ENCODE data around the gene KHNYN. TPM values are rescaled to one million over a fixed set of nuclear protein-coding genes. Genes with fewer than 3 reads are reported as not detected.
A peak's percentile ranks its signal among the peaks of the same experiment; 100 is the strongest.
"Not testable (repeated sequence)": the region's sequence is repeated elsewhere in the genome, so short reads cannot be mapped to it uniquely, and the experiment has no call there.

The KHNYN gene
- total RNA-seq, 8 experiments from 2014 or later = 8.5 to 59.9 (median 17.4) TPM

DNA sequence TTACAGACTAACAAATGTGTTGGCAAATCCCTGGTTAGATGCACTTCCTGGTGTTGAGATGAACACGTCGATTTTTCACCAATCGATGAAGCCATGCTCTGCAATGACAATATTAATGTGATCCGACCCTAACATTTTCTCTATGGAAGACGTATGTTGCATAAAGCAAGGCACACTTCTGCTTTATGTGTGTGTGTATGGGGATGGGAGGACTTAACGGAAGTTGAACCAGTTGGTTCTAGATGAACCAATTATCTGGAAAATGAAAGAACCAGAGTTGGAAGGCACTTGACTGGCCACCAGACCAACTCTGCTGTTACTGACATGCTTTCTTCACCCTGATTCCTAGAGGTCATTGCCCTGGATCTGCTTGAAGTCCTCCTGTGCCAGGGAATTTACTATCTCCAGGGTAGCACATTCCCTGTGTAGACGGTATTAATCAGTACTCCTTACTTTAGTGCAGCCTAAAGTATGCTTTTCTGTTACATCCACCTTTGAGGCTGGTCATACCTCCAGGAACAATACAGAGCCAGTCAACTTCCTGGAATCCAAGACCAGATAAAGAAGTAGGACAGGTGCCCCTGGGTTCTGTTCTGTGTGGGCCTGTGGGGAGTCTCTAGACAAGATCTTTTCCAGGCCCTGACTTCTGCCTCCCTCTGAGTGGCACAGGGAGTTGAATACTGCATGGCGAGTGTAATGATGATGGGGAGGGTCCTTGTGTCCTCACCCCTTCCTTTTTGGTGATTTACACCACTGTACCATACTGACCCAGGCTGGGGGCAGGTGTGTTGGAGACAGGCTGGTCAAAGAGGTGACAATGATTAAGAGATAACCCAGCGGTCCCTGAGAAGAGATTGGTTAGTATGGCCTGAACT lies 8.7 kb downstream of the KHNYN start:
- no peak for ATAC-seq (replicated peaks in 6 of 8)
- H3K27ac ChIP-seq = no peak overlapping the region
- in situ Hi-C loops (cut with MboI; ENCODE audit: low pct_unique_long_range_greater_than_20kb in 2 of 9, low sequenced_read_pairs in 9 of 9, unreplicated experiment in 9 of 9) = loop anchor here in 8 of 9 experiments (10.0 to 25.0 kb wide), 3 partner anchors 101 to 194 kb away; partner anchors contain the start of genes ADCY4 (in 8 of the 8), RIPK3 (in 8 of the 8) and TINF2 (in 1 of the 8)
- WGBS, 10 experiments = 0 to 90% (median 66%) methylated on average over 1 to 7 of the region's 9 CpGs; no CpG with 5 or more reads in 2 of the 10 experiments
- H3K4me3 ChIP-seq = no peak overlapping the region
- peaks cover 6 to 14% of the 10 kb centered on the region in 2 donors for H3K4me1 ChIP-seq (replicated peaks in 1 of 2)

DNA sequence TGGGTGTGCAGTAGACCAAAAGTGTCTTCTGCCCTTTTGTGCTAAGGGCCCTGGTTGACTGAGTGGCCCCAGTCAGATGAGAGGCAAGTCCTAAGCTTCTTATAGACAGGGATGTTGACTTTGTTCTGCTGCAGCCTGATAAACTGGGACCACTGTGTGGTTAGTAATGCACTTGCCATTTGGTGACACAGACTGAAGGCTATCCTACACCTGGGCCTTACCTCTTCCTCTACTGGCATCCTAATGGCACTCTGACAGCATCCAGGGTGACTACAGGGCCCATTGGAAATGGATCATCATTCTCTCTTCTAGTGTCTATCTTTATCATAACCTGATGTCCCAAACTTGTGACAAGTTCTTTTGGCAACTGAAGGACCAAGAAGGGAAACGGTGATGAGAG lies 9.5 kb downstream of the KHNYN start:
- no peak for ATAC-seq (replicated peaks in 6 of 8)
- Histone ChIP-seq H3K4me3 (no peak overlapping the region), H3K27ac (no peak overlapping the region), H3K4me1 (replicated peaks in 1 of 2) (peaks cover 7 to 15% of the 10 kb centered on the region in 2 donors)
- 0 to 67% (median 9%) methylated on average over 1 of the region's 1 CpG; no CpG with 5 or more reads in 7 of the 10 experiments for WGBS, 10 experiments
- in situ Hi-C loops (cut with MboI; ENCODE audit: low pct_unique_long_range_greater_than_20kb in 2 of 9, low sequenced_read_pairs in 9 of 9, unreplicated experiment in 9 of 9) = loop anchor here in 8 of 9 experiments (10.0 to 25.0 kb wide), 3 partner anchors 102 to 194 kb away; partner anchors contain the start of genes ADCY4 (in 8 of the 8), RIPK3 (in 8 of the 8) and TINF2 (in 1 of the 8)

DNA sequence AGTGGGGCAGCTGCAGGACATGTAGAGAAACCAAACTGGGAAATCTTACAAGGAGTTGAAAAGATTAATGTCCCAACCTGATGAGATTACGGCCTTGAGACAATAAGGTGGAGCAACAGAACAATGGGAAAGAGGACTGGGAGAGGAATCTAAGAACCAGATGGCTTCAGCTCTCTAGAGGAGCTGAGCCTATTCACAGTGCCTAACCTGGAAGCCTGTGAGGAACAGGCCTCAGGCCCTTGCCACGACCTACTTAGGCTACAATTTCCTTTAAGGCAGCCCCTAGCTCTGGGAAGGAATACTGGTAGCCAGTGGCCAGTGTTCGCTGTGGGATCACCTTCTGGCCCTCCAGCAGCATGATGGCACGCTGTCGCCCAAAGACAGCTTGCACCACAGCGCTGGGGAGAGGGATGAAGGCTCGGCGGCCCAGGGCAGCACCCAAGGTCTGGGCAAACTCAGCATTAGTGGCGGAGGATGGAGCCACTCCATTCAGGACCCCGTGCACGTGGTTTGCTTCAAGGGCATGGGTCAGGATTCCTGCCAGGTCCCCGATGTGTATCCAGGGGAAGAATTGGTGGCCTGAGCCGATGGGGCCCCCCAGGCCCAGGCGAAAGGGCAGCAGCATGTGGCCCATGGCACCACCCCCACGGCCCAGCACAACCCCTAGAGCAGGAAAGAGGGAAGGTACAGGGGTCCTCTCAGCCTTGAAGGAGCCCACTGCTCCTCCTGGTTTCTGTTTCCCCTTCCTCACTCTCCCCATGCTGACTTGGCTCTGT lies 10.3 kb downstream of the KHNYN start:
- 40 to 94% (median 75%) methylated on average over 1 to 7 of the region's 15 CpGs; no CpG with 5 or more reads in 3 of the 10 experiments for WGBS, 10 experiments
- in situ Hi-C loops (cut with MboI; ENCODE audit: low pct_unique_long_range_greater_than_20kb in 2 of 9, low sequenced_read_pairs in 9 of 9, unreplicated experiment in 9 of 9) = loop anchor here in 8 of 9 experiments (10.0 to 25.0 kb wide), 3 partner anchors 103 to 195 kb away; partner anchors contain the start of genes ADCY4 (in 8 of the 8), RIPK3 (in 8 of the 8) and TINF2 (in 1 of the 8)
- Histone ChIP-seq H3K27ac (no peak overlapping the region), H3K4me3 (no peak overlapping the region), H3K4me1 (replicated peaks in 1 of 2) (peaks cover 7 to 15% of the 10 kb centered on the region in 2 donors)
- no peak for ATAC-seq (replicated peaks in 6 of 8)

DNA sequence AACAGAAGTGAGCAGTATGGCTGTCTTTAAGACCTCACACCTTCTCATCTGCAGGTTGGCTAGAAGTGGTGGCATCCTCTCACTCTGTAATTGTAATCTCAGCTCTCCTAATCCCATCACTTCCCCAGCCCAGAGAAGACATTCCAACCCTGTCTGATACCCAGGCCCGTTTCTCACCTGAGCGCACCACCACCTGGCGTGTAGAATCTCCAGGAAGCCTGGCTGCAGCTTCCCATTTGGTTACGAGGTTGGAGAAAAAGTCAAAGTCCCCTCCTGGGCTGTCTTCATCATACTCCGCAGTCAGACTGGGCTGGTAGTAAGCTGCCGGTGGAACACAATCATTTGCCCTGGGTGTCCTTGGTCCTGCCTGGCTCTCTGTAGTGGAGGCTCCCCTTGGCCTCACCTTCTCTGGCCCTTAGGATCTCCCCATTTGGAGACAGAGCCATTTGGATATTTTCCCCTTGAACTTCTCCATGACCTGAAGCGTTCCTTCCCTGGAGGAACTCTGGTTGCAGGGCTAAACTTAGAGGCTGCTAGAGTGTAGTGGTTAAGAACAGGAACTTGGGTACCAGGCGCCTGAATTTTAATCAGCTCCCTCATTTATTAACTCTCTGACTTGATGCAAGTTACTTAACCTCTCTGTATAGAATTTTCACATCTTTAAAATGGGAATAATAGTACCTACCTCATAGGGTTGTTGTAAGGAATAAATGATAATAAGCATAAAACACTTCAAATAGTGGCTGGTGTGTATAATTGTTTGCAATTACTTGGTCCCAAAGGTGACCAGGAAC lies 11.0 kb downstream of the KHNYN start:
- no peak overlapping the region for H3K27ac ChIP-seq
- 40 to 100% (median 84%) methylated on average over 1 to 5 of the region's 8 CpGs; no CpG with 5 or more reads in 3 of the 10 experiments for WGBS, 10 experiments
- peak overlapping the region in 2 of 5 donors; percentile 60 to 69 for H3K4me3 ChIP-seq
- H3K4me1 ChIP-seq (replicated peaks in 1 of 2) = peaks cover 7 to 15% of the 10 kb centered on the region in 2 donors
- in situ Hi-C loops (cut with MboI; ENCODE audit: low pct_unique_long_range_greater_than_20kb in 2 of 9, low sequenced_read_pairs in 9 of 9, unreplicated experiment in 9 of 9) = loop anchor here in 4 of 9 experiments (25.0 kb wide), 1 partner anchor 104 kb away; the partner anchor contains the start of genes ADCY4 (in 4 of the 4) and RIPK3 (in 4 of the 4)
- ATAC-seq (replicated peaks in 6 of 8) = no peak

DNA sequence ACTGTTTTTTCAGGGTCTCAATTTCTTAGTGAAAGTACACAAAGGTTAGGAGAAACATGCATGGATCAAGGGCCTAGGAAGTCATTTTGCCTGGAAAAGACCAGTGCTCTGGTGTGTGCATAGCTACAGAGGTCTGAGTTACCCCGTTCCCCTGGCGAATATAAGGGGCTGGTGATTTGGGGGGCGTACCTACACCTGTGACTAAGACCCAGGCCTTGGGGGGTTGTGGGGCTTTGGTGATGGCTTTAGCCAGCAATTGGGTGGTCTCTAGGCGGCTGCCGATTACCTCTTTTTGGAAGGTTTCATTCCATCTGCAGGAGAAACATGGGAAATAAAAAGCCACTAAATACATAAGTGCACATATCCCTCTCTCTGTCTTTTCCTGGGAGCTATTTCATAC lies 11.7 kb downstream of the KHNYN start:
- ATAC-seq (replicated peaks in 6 of 8) = no peak
- 0 to 100% (median 51%) methylated on average over 1 to 5 of the region's 5 CpGs; no CpG with 5 or more reads in 3 of the 10 experiments for WGBS, 10 experiments
- peaks cover 7 to 12% of the 10 kb centered on the region in 2 donors for H3K4me1 ChIP-seq (replicated peaks in 1 of 2)
- in situ Hi-C loops (cut with MboI; ENCODE audit: low pct_unique_long_range_greater_than_20kb in 2 of 9, low sequenced_read_pairs in 9 of 9, unreplicated experiment in 9 of 9) = loop anchor here in 4 of 9 experiments (25.0 kb wide), 1 partner anchor 104 kb away; the partner anchor contains the start of genes ADCY4 (in 4 of the 4) and RIPK3 (in 4 of the 4)
- H3K27ac ChIP-seq = peak overlapping the region; percentile 97 to 98
- H3K4me3 ChIP-seq = peak overlapping the region; percentile 60 to 82 (median 69)

DNA sequence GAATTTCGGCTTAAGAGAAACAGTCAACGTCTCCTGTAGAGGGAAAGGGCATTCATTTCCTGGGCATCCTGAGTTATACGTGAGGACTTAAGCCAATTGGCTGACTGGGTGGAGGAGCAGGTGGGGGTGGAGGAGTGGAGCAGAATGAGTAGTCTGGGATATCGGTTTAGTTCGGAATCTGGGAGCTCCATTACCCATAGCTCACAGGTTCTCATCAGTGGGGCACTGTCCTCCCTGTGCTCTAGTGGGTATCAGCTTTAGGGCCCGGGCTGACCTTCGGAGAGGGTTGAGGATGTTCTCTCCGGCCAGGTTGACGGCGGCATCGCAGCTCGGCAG lies 12.1 kb downstream of the KHNYN start:
- in situ Hi-C loops (cut with MboI; ENCODE audit: low pct_unique_long_range_greater_than_20kb in 2 of 9, low sequenced_read_pairs in 9 of 9, unreplicated experiment in 9 of 9) = loop anchor here in 4 of 9 experiments (25.0 kb wide), 1 partner anchor 105 kb away; the partner anchor contains the start of genes ADCY4 (in 4 of the 4) and RIPK3 (in 4 of the 4)
- Histone ChIP-seq H3K4me3 (peak overlapping the region; percentile 60 to 82 (median 69)), H3K4me1 (replicated peaks in 1 of 2) (peaks cover 7 to 11% of the 10 kb centered on the region in 2 donors), H3K27ac (peak overlapping the region; percentile 97 to 98)
- WGBS, 10 experiments = 0 to 10% (median 0%) methylated on average over 2 to 9 of the region's 12 CpGs; no CpG with 5 or more reads in 3 of the 10 experiments
- ATAC-seq (replicated peaks in 6 of 8) = peak in 6 of 8 experiments; percentile 8 to 23 (median 16)

DNA sequence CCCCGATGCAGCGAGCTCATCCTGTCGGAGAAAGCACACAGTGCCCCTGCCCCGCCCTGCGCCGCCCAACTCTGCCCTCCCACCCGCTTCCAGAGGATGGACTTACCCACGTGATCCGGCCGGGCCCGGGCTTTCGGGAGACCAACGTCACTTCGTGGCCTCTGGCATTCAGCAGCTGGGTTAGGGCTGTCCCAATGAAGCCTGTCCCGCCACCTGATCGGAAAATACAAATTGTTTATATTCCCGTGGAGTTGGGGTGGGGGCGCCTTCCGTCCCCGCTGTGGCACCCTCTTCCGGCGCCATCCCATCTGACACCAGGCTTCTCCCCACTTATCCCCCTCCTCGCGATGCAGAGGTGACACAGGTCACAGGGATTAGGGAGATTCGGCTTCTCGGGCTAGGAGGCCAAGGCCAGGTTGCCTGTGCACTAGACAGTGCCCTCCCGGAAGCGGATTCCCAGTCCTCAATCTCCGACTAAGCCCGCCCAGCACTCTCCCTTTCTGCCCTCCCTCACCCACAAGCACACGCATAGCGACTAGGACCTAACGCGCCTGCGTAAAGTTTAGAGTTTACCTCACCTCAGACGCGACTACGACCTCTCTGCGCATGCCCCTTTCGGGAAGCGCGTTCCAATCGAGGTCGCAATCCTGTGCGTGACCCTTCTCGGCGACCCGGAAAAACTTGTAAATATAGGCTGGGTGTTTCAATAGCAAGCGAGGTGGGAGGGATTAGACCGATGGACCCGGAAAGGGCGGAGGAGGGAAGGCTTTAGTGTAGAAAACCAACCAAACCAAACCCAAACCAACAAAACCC lies 12.7 kb downstream of the KHNYN start, which contains the start of gene SDR39U1:
Gene SDR39U1 (minus strand): TSS at position 537 of the 813 bp plus-strand sequence. CDS start 7 bp downstream, at position 530.
- WGBS, 10 experiments = 0 to 7% (median 0%) methylated on average over 1 to 18 of the region's 52 CpGs; no CpG with 5 or more reads in 3 of the 10 experiments
- Histone ChIP-seq H3K4me1 (replicated peaks in 1 of 2) (peaks cover 7 to 11% of the 10 kb centered on the region in 2 donors), H3K4me3 (peak within 1 kb of the TSS; percentile 60 to 82 (median 69)), H3K27ac (peak within 1 kb of the TSS; percentile 97 to 98)
- peak; percentile 77 to 93 (median 92) for ATAC-seq (replicated peaks in 6 of 8)
- in situ Hi-C loops (cut with MboI; ENCODE audit: low pct_unique_long_range_greater_than_20kb in 2 of 9, low sequenced_read_pairs in 9 of 9, unreplicated experiment in 9 of 9) = loop anchor here in 4 of 9 experiments (25.0 kb wide), 1 partner anchor 105 kb away; the partner anchor contains the start of genes ADCY4 (in 4 of the 4) and RIPK3 (in 4 of the 4)

DNA sequence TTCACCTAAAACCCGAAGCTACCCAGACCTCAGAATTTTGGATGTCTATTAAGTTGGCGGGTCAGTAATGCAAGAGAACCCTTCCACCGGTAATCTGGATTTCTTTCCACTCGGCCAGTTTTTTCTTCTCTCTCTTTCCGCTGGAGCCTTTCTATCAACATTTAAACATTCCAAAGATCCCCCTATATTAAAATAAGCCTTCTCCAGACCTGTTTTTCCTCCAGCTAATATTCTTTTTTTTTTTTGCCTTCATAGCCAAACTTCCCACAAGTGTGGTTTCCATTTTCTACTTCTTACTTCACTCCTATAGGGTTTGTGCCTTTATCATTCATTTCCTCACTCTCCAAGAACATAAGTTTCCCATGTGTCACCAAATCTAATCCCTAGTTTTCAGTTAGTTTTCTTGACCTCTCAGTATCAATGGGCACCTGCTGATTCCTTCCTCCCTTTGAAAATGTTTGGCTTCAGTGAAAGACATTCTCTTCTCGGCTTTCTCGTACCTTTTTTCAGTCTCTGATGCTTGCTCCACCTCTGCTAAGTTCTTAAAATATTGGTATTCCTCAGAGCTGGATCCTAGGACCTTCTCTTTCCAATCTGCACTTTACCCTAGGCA lies 13.4 kb downstream of the KHNYN start:
- H3K27ac ChIP-seq = peak overlapping the region; percentile 68 to 73
- ATAC-seq (replicated peaks in 6 of 8) = no peak
- in situ Hi-C loops (cut with MboI; ENCODE audit: low pct_unique_long_range_greater_than_20kb in 2 of 9, low sequenced_read_pairs in 9 of 9, unreplicated experiment in 9 of 9) = loop anchor here in 4 of 9 experiments (25.0 kb wide), 1 partner anchor 106 kb away; the partner anchor contains the start of genes ADCY4 (in 4 of the 4) and RIPK3 (in 4 of the 4)
- 0 to 45% (median 6%) methylated on average over 1 to 7 of the region's 7 CpGs for WGBS, 10 experiments
- H3K4me1 ChIP-seq (replicated peaks in 1 of 2) = peaks cover 7 to 11% of the 10 kb centered on the region in 2 donors
- H3K4me3 ChIP-seq = peak overlapping the region; percentile 60 to 82 (median 69)

DNA sequence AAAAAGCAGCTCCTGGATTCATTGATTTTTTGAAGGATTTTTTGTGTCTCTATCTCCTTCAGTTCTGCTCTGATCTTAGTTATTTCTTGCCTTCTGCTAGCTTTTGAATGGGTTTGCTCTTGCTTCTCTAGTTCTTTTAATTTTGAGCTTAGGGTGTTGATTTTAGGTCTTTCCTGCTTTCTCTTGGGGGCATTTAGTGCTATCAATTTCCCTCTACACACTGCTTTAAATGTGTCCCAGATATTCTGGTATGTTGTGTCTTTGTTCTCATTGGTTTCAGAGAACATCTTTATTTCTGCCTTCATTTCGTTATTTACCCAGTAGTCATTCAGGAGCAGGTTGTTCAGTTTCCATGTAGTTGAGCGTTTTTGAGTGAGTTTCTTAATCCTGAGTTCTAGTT lies 21.1 kb downstream of the KHNYN start:
- H3K4me1 ChIP-seq (replicated peaks in 1 of 2); H3K4me3 ChIP-seq; H3K27ac ChIP-seq; ATAC-seq (replicated peaks in 6 of 8); in situ Hi-C loops (cut with MboI; ENCODE audit: low pct_unique_long_range_greater_than_20kb in 2 of 9, low sequenced_read_pairs in 9 of 9, unreplicated experiment in 9 of 9): not testable (repeated sequence)
- 80 to 83% (median 83%) methylated on average over 1 of the region's 2 CpGs; no CpG with 5 or more reads in 7 of the 10 experiments for WGBS, 10 experiments

DNA sequence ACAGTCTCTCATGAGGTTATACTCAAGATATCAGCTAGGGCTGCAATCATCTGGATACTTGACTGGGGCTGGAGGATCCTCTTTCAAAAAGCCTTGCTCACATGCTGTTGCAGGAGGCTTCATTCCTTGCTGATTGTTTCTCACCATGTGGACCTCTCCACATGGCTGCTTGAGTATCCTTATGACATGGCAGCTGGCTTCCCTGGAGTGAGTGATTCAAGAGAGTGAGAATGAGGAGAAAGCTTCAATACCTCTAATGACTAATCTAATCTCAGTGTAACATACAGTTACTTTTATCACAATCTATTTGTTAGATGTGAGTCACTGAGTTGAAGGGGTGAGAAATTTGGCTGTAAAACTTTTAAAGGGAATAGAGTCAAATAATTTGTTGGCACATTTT lies 27.2 kb downstream of the KHNYN start:
- in situ Hi-C loops (cut with MboI; ENCODE audit: low pct_unique_long_range_greater_than_20kb in 2 of 9, low sequenced_read_pairs in 9 of 9, unreplicated experiment in 9 of 9) = no loop called here
- ATAC-seq (replicated peaks in 6 of 8) = no peak
- H3K4me3 ChIP-seq = no peak overlapping the region
- no peak overlapping the region for H3K27ac ChIP-seq
- H3K4me1 ChIP-seq (replicated peaks in 1 of 2) = no peaks in the 10 kb centered on the region

Measured in motor neuron (in vitro differentiated cells).